Spleen (tissue), 3 donors: ENCODE data around the gene RPRD2.

Source experiments
- POLR2A ChIP-seq, 3 donors: fragments of 450-650 bp; IDR thresholded peaks; one replicate each; pipeline ENCODE4 v1.5.1; 2017; ENCODE audit warnings: antibody characterized with exemption in 3 of 3, mild to moderate bottlenecking in 1 of 3
- POLR2AphosphoS5 ChIP-seq, 3 donors: sonication (generic); formaldehyde crosslinking; IDR thresholded peaks; one replicate each; pipeline ENCODE4 v1.5.1; 2017; ENCODE audit warnings: antibody characterized with exemption in 3 of 3

DNA sequence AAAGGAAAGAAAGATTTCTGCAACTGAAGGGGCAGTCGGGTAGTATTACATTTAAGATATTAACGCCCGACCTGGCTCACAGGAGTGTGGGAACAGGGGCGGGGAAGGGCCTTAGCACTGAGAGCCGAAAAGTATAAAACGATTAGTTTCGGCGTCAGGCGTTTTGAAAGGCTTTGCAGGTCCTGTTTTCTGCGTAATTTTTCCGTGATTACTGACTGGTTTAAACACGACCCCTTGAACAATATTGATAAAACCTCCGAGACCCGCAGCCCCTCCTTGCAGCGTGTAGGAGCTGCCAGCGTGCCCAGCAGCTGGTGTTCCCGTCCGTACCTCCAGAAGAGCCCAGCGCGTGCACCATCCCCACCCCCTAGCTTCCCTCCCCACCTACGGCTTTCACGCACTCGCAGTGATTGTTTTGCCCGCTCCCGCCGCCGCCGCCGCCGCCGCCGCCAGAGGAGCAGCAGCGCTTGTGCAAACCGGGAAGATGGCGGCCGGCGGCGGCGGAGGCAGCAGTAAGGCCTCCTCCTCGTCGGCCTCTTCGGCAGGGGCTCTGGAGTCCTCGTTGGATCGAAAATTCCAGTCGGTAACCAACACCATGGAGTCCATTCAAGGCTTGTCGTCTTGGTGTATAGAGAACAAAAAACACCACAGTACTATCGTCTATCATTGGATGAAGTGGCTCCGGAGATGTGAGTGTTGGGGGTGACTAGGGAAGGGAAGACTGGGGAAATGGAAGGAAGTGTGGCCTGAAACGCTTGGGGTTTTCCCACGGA lies 470 bp downstream of the RPRD2 start:
- TF ChIP-seq POLR2A (IDR thresholded peaks at IDR 0.05): peak in 1 of 3 donors; percentile 33
- peak in 1 of 3 donors; percentile 71 for TF ChIP-seq POLR2AphosphoS5 (IDR thresholded peaks at IDR 0.05)
